Calu3 (cell line): ENCODE results near the gene NUDT19. TPM values are rescaled to one million over a fixed set of nuclear protein-coding genes. Genes with fewer than 3 reads are reported as not detected.

Experiments used
- BruUV-seq: library from RNA; stranded (reverse); fragments of 400-500 nt; replicated peaks from 2 replicates; lab custom pipeline; 2021; lab: Mats Ljungman, UMichigan
- CTCF ChIA-PET: fragments of 300-600 bp; sonication (Branson Sonifier 250); formaldehyde crosslinking; loops from one replicate; lab custom pipeline; 2022; ENCODE audit warnings: antibody characterized with exemption; lab: Charles Lee
- DNase-seq: peaks from one replicate; pipeline ENCODE4 v3.0.0; 2022
- H3K27ac Mint-ChIP-seq: one replicate; pipeline ENCODE4 v1.8.0; 2022; ENCODE audit warnings: mixed read lengths; ENCODE audit not compliant: unreplicated experiment
- H3K27me3 Mint-ChIP-seq: one replicate; pipeline ENCODE4 v1.8.0; 2022; ENCODE audit warnings: mixed read lengths; ENCODE audit not compliant: unreplicated experiment
- H3K36me3 Mint-ChIP-seq: one replicate; pipeline ENCODE4 v1.8.0; 2022; ENCODE audit warnings: mild to moderate bottlenecking, moderate library complexity, mixed read lengths; ENCODE audit not compliant: insufficient read depth, unreplicated experiment
- H3K4me1 Mint-ChIP-seq: one replicate; pipeline ENCODE4 v1.8.0; 2022; ENCODE audit warnings: mild to moderate bottlenecking, low read depth, mixed read lengths; ENCODE audit not compliant: unreplicated experiment
- H3K4me3 Mint-ChIP-seq: one replicate; pipeline ENCODE4 v1.8.0; 2022; ENCODE audit warnings: mild to moderate bottlenecking, low read depth, moderate library complexity, mixed read lengths; ENCODE audit not compliant: unreplicated experiment
- H3K9me3 Mint-ChIP-seq: one replicate; pipeline ENCODE4 v1.8.0; 2022; ENCODE audit warnings: low read depth, mixed read lengths; ENCODE audit not compliant: unreplicated experiment
- intact Hi-C: fragments of 100-400 bp; cut with micrococcal nuclease; formaldehyde crosslinking; loops from one replicate; pipeline ENCODE4 v1.10.0; 2022; ENCODE audit not compliant: unreplicated experiment
- total RNA-seq: library from RNA; stranded (reverse); gene quantifications from 2 replicates; pipeline ENCODE4 v1.2.3, GENCODE V29; 2022
- TF ChIP-seq, protein P1 (sequence below): fragments of 200-600 bp; IDR thresholded peaks from one replicate; pipeline ENCODE4 v1.8.0; 2022; ENCODE audit warnings: antibody characterized with exemption; ENCODE audit not compliant: unreplicated experiment

NUDT19 gene
- total RNA-seq, 1 experiment from 2014 or later: 21.1 TPM

DNA sequence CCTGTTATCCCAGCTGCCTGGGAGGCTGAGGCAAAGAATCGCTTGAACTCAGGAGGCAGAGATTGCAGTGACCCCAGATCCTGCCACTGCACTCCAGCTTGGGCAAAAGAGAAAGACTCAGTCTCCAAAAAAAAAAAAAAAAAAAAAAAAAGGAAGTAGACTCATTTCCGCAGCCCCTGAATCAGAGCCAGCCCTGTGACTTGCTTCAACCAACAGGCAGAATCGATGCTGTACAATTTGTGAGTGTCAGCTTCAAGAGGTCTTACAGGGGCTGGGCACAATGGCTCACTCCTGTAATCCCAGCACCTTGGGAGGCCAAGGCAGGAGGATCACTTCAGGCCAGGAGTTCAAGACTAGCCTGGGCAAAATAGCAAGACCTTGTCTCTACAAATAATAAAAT is 29.4 kb upstream of the NUDT19 start:
- no peak for DNase-seq
- CTCF ChIA-PET: no interaction called here
- peaks cover 29% of the 10 kb centered on the region for H3K36me3 Mint-ChIP-seq
- H3K9me3 Mint-ChIP-seq: no peaks in the 10 kb centered on the region
- no peak overlapping the region for H3K27ac Mint-ChIP-seq
- TF ChIP-seq, protein P1, sequence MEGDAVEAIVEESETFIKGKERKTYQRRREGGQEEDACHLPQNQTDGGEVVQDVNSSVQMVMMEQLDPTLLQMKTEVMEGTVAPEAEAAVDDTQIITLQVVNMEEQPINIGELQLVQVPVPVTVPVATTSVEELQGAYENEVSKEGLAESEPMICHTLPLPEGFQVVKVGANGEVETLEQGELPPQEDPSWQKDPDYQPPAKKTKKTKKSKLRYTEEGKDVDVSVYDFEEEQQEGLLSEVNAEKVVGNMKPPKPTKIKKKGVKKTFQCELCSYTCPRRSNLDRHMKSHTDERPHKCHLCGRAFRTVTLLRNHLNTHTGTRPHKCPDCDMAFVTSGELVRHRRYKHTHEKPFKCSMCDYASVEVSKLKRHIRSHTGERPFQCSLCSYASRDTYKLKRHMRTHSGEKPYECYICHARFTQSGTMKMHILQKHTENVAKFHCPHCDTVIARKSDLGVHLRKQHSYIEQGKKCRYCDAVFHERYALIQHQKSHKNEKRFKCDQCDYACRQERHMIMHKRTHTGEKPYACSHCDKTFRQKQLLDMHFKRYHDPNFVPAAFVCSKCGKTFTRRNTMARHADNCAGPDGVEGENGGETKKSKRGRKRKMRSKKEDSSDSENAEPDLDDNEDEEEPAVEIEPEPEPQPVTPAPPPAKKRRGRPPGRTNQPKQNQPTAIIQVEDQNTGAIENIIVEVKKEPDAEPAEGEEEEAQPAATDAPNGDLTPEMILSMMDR: no peak
- intact Hi-C loops: no loop called here
- no peaks in the 10 kb centered on the region for H3K4me1 Mint-ChIP-seq
- no peak overlapping the region for H3K4me3 Mint-ChIP-seq
- no peaks in the 10 kb centered on the region for H3K27me3 Mint-ChIP-seq
- no TSS peak for BruUV-seq

DNA sequence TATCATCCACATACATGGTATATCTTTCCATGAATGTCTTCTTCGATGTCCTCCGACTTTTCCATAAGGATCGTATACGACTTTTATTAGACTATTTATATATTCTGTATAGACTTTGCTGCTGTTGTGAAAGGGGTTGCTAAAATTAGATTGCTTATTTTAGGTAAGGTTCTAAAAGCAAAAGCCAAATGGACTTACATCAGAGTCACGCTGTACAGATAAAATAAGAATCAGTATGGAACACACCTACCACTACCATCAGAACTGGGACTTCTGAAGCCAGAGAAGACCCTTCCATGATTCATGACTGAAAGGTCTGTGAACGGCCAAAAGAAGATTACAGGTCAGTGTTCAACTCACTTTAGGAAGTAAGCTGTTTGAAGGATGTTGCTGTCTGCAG is 25.5 kb upstream of the NUDT19 start:
- no peak for DNase-seq
- Mint-ChIP-seq H3K4me3 (no peak overlapping the region), H3K9me3 (no peaks in the 10 kb centered on the region), H3K4me1 (peaks cover 14% of the 10 kb centered on the region), H3K27ac (no peak overlapping the region), H3K36me3 (peaks cover 13% of the 10 kb centered on the region), H3K27me3 (no peaks in the 10 kb centered on the region)
- TF ChIP-seq, protein P1: no peak
- intact Hi-C loops: no loop called here
- CTCF ChIA-PET: no interaction called here
- BruUV-seq: no TSS peak

DNA sequence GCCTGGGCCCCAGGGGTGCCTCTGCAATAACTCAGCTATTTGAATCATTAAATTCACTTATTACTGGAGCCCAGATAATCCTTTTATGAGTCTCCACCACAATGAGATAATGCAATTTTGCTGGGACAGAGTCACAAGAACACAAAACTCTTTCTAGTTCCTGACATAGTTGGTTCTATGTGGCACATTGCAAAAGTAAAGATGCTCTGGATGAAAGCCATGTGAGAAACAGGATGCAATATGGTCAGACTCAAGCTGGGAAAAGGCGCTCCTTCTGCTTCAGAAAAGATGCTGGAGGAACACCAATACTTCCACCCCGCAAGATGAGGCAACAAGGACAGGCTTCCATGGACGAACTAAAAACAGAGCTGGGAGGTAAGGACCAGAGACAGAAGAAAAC is 22.3 kb upstream of the NUDT19 start:
- H3K27ac Mint-ChIP-seq: no peak overlapping the region
- H3K4me3 Mint-ChIP-seq: no peak overlapping the region

DNA sequence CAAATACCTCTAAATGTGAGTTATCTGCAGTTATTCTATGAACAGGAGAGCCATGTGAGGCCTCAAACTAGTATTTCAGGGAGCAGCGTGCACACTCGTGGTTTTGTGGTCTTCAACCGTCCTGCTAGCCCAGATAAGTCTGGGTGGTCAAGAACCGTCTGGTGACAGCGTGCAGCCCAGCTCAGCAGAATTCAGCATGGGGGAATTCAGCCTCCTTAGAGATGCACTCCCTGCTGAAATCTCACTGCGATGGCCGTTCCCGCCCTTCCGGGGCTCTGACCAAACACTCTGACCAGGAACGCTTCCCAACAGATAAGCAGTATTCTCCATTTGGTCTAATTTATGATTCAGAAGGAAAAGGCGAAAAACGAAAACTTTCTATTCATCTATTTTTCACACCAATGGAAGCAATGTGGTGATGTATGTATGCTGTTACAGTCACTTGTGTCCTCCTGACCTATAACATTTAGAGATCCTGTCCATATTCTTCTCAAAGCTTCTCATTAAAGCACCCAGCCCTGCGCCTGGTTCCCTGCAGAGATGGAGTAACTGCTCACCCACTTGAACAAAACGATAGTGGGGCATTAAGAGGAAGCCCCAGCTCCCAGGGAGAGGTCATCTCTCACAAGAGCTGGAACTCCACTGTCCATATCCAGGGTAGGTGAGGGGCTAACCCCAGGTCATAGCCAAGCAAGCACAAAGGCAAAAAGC is 19.6 kb upstream of the NUDT19 start:
- intact Hi-C loops: no loop called here
- no peak overlapping the region for H3K27ac Mint-ChIP-seq
- H3K4me3 Mint-ChIP-seq: no peak overlapping the region
- peaks cover 33% of the 10 kb centered on the region for H3K4me1 Mint-ChIP-seq
- peaks cover 14% of the 10 kb centered on the region for H3K27me3 Mint-ChIP-seq
- H3K36me3 Mint-ChIP-seq: peaks cover 27% of the 10 kb centered on the region
- no peak for DNase-seq
- CTCF ChIA-PET: interaction anchor here (2.0 kb wide), 1 partner anchor 10 kb away, joined by 5 read pairs; no protein-coding TSS in a partner anchor
- no peaks in the 10 kb centered on the region for H3K9me3 Mint-ChIP-seq
- TF ChIP-seq, protein P1: no peak
- BruUV-seq: TSS peak; percentile 8

More for the DNA sequence above, 22.3 kb upstream of the NUDT19 start:
- Mint-ChIP-seq H3K36me3 (peaks cover 16% of the 10 kb centered on the region), H3K4me1 (peaks cover 33% of the 10 kb centered on the region), H3K27me3 (no peaks in the 10 kb centered on the region), H3K9me3 (no peaks in the 10 kb centered on the region)
- TF ChIP-seq, protein P1: no peak
- CTCF ChIA-PET: no interaction called here
- no TSS peak for BruUV-seq
- intact Hi-C loops: no loop called here
- DNase-seq: no peak
